ENCODE data around the gene BCAM.
"Not testable (repeated sequence)": the region's sequence is repeated elsewhere in the genome, so short reads cannot be mapped to it uniquely, and the experiment has no call there.

BCAM gene

DNA sequence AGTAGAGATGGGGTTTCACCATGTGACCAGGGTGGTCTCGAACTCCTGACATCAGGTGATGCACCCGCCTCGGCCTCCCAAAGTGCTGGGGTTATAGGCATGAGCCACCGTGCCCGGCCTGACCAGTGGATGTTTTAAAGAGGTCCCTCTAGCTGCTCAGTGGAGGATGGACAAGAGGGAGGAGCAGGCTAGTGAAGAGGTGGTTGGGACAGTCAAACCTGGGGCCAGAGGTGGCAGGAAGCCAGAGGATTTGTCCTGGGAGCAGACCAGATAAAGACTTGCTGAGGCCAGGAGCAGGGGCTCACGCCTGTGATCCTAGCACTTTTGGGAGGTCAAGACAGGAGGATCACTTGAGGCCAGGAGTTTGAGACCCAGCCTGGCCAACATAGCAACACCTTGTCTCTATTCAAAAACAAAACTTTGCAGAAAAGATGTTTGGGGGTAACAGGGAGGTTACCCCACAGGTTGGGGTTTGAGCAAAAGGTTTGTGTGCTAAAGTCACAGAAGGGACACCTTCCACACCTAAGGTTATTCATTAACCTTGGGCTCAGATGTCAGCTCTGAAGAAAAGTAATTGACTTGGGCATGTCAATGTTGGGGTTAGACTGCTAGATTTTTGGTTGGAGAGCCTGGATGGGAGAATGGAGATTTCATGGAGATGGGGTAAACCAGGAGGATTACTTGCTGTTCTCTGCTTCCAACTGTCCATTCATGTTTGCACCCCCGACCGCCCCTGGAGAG lies 9.0 kb downstream of the BCAM start:
- DNase-seq (ENCODE audit: low read depth) = no peak

DNA sequence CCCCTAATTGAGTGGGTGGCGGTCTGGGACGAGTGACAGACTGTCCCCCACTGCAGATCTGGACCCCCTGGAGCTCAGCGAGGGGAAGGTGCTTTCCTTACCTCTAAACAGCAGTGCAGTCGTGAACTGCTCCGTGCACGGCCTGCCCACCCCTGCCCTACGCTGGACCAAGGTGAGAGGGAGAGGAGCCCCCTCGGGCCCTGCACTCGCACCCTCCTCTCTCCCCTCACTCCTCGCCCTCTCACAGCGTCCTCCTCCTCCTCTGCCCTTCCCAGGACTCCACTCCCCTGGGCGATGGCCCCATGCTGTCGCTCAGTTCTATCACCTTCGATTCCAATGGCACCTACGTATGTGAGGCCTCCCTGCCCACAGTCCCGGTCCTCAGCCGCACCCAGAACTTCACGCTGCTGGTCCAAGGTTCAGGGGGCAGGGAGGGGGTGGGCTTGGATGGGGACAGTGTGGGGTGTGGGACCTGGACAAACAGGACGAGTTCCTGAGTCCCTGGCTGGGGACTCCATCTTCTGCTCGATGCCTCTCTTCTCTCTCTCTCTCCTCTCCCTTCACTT lies 9.6 kb downstream of the BCAM start:
- DNase-seq (ENCODE audit: low read depth) = no peak

DNA sequence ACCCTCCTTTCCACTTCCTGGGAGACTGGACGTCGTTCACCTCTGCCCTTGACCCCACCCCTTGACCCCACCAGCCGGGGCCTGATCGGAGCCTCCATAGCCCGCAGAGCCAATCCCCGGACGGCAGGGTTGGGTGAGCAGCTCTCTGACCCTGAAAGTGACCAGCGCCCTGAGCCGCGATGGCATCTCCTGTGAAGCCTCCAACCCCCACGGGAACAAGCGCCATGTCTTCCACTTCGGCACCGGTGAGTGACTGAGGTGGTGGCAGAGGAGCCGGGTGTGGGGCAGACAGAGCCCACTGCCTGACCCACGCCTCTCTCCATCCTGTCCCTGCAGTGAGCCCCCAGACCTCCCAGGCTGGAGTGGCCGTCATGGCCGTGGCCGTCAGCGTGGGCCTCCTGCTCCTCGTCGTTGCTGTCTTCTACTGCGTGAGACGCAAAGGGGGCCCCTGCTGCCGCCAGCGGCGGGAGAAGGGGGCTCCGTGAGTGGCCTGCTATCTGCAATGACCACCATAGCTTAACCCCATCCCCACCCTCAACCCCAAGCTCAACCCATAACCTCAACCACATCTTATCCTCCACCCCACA lies 10.4 kb downstream of the BCAM start:
- DNase-seq (ENCODE audit: low read depth) = no peak

DNA sequence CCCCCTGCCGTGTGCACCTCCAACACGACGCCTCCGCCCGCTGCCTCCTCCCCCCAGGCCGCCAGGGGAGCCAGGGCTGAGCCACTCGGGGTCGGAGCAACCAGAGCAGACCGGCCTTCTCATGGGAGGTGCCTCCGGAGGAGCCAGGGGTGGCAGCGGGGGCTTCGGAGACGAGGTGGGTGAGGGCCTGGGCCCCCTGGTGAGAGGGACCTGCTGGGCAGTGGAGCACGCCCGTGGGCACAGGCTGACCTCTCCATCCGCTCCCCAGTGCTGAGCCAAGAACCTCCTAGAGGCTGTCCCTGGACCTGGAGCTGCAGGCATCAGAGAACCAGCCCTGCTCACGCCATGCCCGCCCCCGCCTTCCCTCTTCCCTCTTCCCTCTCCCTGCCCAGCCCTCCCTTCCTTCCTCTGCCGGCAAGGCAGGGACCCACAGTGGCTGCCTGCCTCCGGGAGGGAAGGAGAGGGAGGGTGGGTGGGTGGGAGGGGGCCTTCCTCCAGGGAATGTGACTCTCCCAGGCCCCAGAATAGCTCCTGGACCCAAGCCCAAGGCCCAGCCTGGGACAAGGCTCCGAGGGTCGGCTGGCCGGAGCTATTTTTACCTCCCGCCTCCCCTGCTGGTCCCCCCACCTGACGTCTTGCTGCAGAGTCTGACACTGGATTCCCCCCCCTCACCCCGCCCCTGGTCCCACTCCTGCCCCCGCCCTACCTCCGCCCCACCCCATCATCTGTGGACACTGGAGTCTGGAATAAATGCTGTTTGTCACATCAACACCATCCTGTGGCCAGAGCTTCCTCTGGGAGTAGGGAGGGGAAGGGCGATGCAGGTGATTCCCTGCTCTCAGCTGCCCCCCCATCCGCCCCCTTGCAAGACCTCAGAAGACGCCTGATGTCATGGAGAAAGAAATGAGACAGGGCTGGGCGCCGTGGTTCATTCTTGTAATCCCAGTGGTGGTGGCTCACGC lies 12.0 kb downstream of the BCAM start:
- DNase-seq (ENCODE audit: low read depth) = no peak

DNA sequence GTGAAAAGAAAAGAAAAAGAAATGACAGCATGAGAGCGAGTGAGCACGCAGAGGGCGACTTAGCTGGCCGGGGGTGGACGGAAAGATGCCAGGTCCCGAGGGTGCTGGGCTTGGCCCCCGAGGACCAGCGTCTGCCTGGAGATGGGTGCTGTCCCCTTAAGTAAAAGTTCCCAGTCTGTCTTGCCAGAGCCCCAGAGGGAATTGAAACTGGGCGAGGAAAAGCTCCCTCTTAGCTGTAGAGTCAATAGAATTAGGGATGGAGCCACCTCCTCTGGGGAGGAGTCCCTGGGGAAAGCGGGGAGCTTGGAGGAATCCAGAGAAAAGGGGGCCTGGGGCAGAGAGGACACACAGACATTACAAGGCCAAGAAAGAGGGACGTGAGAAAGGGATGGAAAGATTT lies 13.3 kb downstream of the BCAM start:
- DNase-seq (ENCODE audit: low read depth) = no peak

DNA sequence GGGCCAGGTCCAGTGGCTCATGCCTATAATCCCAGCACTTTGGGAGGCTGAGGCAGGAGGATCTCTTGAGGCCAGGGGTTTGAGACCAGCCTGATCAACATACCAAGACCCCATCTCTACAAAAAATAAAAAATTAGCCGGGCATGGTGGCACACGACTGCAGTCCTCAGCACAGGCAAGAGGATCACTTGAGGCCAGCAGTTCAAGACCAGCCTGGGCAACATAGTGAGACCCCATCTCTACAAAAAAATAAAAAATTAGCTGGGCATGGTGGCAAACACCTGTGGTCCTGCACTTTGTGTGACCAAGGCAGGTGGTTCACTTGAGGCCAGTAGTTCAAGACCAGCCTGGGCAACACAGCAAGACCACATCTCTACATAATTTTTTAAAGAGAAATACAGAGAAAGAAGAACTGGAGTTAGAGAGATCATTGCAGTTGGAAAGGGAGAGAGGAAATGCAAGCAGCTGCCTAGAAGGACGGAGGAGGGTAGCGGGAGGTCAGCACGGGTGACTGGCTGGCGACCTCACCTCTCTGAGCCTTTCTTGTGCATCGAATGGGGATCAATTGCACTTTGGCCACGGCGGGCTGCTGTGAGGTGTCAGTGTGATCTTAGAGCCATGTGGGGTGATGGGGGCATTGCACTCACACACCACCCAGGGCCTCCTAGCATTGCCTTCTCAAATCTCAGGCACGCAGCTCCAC lies 13.9 kb downstream of the BCAM start:
- no peak for DNase-seq (ENCODE audit: low read depth)

DNA sequence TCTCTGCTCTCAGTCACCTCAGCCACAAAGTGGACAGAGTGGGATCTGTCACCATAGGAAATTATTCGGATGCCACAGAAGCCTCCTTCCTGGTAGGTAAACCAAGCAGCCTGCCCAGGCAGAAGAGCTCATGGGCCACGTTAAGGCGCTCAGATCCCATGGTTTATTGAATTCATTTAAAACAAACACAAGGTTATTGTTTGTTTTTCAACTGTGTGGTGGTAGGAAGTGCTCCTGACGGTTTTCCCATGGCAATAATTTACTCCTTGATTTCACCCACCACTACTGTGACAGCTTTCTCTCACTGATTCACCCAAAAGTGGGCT lies 14.4 kb downstream of the BCAM start:
- DNase-seq (ENCODE audit: low read depth) = no peak

DNA sequence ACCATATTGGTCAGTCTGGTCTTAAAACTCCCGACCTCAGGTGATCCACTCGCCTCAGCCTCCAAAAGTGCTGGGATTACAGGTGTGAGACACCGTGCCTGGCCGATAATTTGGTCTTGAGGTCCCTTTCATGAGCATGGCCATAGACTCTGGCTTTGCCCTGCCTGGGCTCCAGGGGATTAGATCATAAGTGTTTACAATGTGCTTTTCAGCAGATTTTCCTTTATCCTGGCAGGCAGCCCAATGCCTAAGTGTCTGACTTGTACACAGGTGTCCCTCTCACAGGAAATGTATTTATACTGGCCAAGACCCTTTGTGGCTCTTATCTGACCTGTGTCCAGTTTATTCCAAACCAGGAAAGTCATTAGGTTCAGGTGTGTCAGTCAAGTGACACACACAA lies 15.9 kb downstream of the BCAM start:
- DNase-seq (ENCODE audit: low read depth) = no peak

DNA sequence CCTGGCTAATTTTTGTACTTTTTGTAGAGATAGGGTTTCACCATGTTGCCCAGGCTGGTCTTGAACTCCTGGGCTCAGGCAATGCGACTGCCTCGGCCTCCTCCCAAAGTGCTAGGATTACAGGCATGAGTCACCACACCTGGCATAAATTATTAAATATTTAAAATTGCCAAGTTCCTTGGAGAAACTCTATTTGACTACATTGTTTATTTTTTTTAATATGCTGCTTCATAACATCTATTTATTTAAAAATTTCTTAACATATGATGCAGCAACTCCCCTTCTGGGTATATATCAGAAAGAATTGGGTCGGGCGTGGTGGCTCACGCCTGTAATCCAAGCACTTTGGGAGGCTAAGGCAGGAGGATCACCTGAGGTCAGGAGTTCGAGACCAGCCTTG lies 24.0 kb downstream of the BCAM start:
- DNase-seq (ENCODE audit: low read depth) = not testable (repeated sequence)

DNA sequence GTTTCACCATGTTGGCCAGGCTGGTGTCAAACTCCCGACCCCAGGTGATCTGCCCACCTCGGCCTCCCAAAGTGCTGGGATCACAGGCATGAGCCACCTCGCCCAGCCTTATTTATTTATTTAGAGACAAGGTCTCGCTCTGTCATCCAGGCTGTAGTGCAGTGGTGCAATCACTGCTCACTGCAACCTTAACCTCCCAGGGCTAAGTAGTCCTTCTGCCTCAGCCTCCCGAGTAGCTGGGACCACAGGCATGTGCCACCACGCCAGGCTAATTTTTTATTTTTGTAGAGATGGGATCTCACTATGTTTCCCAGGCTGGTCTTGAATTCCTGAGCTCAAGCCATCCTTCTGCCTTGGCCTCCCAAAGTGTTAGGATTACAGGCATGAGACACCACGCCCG lies 25.5 kb downstream of the BCAM start:
- DNase-seq (ENCODE audit: low read depth) = not testable (repeated sequence)

DNA sequence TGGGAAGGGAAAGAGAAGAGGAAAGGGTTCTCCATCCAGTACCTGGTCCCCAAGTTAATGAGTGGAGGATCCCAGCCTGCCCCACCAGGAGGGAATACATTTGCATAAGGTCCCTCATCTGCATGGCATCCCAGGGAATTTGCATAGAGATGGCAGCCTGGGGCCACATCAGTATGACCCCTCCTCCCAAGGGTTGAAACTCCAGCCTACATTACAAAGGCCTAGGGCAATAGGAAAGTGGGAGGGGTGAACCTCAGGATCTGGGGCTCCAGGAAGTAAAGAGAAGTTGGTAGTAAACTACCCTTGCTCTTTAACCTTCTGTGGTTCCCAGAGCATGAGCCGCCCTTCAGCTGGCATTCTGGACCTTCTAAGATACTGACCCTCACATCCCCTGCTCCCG lies 30.4 kb downstream of the BCAM start:
- DNase-seq (ENCODE audit: low read depth) = no peak

DNA sequence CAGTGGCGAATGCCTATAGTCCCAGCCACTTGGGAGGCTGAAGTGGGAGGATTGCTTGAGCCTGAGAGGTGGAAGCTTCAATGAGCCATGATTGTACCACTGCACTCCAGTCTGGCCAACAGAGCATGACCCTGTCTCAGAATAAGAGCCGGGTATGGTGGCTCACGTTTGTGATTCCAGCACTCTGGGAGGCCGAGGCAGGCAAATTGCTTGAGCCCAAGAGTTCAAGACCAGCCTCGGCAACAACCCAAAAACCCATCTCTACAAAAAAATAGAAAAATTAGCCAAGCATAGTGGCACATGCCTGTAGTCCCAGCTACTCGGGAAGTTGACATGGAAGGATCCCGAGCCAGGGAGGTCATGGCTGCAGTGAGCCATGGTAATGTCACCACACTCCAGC lies 31.9 kb downstream of the BCAM start:
- no peak for DNase-seq (ENCODE audit: low read depth)

DNA sequence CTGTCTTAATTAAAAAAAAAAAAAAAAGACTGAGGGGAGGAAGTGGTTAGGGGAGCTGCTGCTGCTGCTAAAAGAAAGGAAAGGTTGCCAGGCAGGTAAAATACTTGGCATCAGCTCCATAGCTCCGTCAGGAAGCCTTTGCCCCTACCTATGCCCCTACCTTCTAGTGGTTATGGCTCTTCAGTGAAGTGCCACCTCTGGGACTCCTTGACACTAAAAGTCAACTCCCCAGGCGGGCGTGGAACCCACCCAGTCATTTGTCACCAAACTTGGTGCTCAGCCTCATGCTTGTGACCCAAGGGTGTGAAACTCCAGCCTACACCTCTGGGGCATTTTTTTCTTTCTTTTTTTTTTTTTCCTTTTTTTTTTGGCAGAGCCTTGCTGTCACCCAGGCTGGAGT lies 32.3 kb downstream of the BCAM start:
- no peak for DNase-seq (ENCODE audit: low read depth)

DNA sequence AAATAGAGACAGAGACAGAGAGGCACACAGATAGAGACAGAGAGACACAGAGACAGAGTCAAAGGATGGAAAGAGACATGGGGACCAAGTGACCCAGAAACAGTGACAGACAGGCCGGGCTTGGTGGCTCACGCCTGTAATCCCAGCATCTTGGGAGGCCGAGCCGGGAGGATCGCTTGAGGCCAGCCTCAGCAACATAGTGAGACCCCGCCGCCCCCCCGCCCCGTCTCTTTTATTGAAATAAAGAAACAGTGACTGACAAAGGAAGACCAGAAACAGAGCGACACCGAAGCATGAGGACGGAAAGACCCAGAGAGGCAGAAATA lies 36.3 kb downstream of the BCAM start:
- no peak for DNase-seq (ENCODE audit: low read depth)

DNA sequence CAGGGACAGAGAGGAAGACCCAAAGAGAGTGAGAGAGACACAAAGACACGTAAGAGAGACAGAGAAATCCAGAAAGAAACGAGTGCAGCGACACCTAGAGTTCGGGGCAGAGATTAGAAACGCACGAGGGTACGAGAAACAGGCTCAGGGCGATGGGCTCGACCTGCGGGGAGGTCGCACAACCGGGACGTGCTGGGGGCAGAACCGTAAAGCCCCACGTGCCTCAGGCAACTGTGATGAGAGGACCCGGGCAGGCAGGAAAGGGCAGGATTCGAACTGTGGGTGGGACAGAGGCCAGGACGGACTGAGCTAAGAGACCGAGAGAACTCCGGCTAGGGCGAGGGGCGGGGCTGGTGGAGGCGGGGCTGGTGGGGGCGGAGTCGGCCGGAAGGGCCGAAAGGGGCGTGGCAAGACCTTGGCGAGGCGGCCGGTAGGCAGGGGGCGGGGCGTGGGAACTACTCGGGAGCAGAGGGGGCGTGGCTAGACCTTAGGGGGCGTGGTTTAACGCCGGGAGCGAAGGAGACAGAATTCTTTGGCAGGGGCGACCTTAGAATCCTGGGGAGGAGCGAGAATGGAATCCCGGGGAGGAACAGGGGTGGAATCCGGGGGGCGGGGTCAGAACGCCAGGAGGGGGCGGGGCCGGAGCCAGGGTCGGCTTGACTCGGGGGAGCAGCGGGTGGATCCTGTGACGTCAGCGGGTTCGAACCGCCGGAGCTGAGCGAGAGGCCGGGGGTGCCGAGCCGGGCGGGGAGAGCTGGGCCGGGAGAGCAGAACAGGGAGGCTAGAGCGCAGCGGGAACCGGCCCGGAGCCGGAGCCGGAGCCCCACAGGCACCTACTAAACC lies 36.9 kb downstream of the BCAM start, which contains the start of gene NECTIN2:
Gene NECTIN2, plus strand, starts transcription at position 686 of the 843 bp plus-strand sequence. CDS start 229 bp downstream, outside the sequence.
- DNase-seq (ENCODE audit: low read depth) = peak; percentile 98

DNA sequence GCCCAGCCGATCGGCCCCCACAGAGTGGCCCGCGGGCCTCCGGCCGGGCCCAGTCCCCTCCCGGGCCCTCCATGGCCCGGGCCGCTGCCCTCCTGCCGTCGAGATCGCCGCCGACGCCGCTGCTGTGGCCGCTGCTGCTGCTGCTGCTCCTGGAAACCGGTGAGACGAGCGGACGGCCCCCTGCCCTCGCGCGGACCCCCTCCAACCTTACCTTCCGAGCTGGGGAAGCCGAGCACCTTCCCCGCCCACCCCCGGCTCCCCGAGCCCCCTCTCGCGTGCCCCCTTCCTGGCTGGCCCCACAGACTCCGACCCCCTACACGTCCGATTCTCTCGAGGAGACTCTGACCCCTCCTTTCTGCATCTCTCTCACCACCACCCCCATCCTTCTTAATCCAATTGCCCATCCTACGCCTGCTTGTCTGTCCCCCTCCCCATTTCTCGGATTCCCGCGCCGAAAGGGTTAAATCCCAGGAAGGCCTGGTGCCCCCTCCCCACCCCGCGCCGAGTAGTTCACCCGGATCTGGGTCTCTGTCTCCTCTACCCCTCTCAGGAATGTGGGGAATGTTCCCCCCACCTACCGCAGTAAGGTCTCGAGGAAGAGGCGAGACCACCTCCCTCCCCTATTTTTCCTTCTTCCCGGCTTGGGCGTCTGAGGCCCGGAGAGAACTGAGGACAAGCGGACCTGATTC lies 37.7 kb downstream of the BCAM start:
- no peak for DNase-seq (ENCODE audit: low read depth)

DNA sequence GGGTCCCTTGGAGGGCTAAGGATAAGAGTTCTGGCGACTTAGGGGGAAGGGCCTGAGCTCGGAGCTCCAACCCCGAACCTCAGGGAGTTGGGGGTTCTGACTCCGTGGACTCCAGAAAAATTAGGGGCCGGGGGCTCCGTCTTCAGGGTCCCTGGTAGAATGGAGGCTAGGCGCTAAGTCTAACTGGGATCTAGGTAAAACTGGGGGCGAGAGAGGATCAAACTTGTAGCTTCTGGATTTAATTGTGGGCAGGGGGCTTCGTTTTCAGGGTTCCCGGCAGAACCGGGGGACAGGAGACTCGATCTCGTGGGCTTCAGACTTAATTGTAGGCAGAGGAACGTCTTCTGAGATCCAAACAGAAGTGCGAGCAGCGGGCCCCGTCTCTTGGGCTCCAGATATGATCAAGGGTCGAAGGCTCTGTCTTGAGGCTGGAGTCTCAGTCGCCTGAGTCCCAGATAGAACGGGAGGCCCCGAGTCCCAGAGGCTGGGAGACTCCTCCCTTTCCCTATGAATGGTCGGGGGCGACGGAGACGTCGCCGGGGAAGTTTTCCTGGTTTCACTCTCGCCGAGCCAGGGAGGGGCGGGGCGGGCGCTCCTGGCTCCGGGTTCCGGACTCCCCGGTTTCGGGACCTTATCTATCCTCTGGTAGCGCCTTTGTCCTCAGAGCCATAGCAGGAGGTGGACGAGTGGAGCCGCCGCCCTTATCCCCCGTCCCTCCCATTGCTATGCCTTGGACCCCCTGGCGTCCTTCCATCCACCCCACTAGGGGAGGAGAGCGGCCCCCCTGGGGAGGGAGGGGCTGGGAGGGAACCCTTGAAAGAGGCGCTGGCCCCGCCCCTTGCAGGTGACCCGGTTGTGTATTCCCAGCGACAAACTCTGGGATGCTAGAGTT lies 38.5 kb downstream of the BCAM start:
- no peak for DNase-seq (ENCODE audit: low read depth)

DNA sequence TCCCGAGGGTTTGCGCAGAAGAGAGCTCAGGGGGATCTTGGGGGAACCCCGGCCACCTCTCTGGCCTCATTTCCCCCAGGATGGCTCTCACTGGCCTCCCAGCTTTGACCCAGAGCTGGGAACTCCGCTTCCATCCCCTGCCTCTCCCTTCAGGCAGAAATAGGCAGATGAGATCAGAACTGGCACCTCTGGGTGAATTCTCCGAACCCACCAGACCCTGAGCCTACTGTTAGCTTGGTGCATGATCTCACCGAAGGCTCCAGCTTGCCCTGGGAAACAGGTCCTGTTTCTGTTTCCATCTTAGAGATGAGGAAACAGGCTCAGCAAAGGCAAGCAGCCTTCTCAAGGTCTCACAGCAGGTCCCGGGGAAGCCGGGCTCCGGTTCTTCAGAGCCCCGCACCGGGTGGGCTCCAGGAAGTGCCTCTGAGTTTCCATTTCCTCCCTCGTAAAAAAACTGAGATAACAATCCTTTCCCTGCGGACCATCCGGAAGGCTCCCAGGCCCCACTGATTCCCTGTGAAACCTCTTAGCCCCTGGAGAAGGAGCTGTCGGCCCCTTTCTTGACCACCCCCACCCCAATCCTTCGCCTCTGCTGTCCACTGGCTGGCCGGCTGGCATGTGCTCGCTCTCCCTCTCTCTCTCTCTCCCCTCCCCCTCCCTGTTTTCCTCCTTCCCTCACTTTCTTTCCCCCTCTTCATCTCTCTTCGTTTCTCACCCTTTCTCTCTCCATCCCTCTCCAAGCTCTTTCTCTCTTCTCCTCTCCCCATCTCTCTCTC lies 39.3 kb downstream of the BCAM start:
- DNase-seq (ENCODE audit: low read depth) = no peak
